Kidney epithelial cell (primary cell): Measurements from ENCODE around the gene C4orf50. TPM values are rescaled to one million over a fixed set of nuclear protein-coding genes. Genes with fewer than 3 reads are reported as not detected.
"Not testable (repeated sequence)": the region's sequence is repeated elsewhere in the genome, so short reads cannot be mapped to it uniquely, and the experiment has no call there.

Experiments
- DNase-seq: peaks from one replicate; pipeline ENCODE4 v3.0.0-alpha.2; 2010; ENCODE audit warnings: low read depth
- H3K27me3 ChIP-seq: 2 replicates; pipeline ENCODE4 v1.6.0; 2011; ENCODE audit warnings: low read length; ENCODE audit not compliant: control insufficient read depth, insufficient read depth
- H3K36me3 ChIP-seq: 2 replicates; pipeline ENCODE4 v1.5.1; 2011; ENCODE audit warnings: low read length; ENCODE audit not compliant: control insufficient read depth, insufficient read depth
- H3K4me3 ChIP-seq: 2 replicates; pipeline ENCODE4 v1.5.1; 2011; ENCODE audit warnings: low read depth, mild to moderate bottlenecking, control low read depth, low read length
- total RNA-seq: library from RNA; depleted of rRNA; stranded (reverse); fragments of >200 nt; gene quantifications from 2 replicates; pipeline ENCODE4 v1.2.3, GENCODE V29; 2015
- TF ChIP-seq, protein P1 (sequence below): IDR thresholded peaks from 2 replicates; pipeline ENCODE4 v1.5.1; 2011; ENCODE audit warnings: mild to moderate bottlenecking, moderate library complexity, low read length, control low read depth, inconsistent platforms; ENCODE audit not compliant: insufficient read depth, poor library complexity, severe bottlenecking

The C4orf50 gene
- total RNA-seq, 1 donor from 2014 or later, result not detected

DNA sequence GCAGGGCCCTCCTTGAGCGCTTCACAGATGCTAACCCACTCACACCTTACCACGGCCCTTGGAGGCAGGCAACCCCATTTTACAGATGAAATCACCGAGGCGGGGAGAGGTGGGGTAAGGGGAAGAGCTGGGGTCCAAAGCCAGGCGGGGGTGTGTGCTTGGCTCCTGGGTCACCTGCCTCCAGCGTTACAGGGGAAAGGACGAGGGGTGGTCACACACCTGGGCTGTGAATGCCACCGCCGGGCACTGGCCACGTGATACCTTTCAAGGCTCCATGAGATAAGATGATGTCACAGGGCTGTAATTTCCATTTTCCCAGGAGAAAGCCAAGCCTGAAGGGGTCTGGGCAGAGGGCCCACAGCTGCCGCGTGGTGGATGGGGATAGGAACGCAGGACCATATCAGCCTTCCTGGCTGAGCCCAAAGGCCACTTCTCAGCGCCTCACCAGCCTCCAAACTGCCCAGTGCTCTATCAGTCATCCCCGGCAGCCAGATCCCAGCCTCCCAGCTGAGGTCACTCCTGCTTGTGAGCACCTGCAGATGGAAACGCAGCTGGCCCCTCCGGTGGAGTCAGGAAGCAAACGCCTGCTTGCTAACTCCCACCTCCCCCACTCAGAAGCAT lies 62.9 kb downstream of the C4orf50 start:
- Histone ChIP-seq H3K27me3 (peaks cover 2% of the 10 kb centered on the region), H3K36me3 (no peaks in the 10 kb centered on the region), H3K4me3 (no peak overlapping the region)
- TF ChIP-seq, protein P1, sequence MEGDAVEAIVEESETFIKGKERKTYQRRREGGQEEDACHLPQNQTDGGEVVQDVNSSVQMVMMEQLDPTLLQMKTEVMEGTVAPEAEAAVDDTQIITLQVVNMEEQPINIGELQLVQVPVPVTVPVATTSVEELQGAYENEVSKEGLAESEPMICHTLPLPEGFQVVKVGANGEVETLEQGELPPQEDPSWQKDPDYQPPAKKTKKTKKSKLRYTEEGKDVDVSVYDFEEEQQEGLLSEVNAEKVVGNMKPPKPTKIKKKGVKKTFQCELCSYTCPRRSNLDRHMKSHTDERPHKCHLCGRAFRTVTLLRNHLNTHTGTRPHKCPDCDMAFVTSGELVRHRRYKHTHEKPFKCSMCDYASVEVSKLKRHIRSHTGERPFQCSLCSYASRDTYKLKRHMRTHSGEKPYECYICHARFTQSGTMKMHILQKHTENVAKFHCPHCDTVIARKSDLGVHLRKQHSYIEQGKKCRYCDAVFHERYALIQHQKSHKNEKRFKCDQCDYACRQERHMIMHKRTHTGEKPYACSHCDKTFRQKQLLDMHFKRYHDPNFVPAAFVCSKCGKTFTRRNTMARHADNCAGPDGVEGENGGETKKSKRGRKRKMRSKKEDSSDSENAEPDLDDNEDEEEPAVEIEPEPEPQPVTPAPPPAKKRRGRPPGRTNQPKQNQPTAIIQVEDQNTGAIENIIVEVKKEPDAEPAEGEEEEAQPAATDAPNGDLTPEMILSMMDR, result no peak
- no peak for DNase-seq

DNA sequence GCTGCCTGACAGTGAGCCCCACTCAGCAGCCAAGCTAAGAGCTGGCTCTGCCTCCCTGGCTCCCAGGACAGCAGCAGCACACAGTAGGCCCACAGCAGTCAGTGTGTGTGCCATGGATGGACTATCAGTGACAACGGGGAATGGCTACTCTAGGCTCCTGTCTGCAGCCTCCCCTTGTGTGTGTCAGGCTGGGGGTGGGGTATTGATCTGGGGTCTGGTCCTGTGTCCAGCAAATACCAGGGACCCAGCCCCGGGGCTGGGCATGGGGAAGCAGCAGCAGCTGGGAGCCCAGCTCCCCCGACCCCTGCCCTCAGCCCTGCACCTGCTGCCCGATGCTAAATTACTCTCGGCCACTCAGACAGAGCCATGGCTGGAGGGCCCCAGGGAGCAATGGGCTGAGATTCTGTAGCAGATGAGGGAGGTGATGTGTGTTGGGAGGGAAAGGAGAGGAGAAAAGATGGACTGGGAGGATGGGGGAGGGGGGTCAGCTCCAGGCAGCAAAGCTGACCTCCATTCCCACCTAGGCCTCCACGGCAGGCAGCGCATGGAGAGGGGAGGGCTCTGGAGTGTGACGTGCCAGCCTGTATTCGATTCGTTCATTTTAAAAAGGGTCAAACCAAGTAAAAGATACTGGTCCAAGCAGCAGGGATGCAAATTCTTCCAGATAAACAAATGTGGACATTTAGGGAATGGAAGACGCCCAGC lies 64.0 kb downstream of the C4orf50 start:
- Histone ChIP-seq H3K27me3 (peaks cover 2% of the 10 kb centered on the region), H3K4me3 (no peak overlapping the region), H3K36me3 (no peaks in the 10 kb centered on the region)
- TF ChIP-seq, protein P1, result no peak
- no peak for DNase-seq

DNA sequence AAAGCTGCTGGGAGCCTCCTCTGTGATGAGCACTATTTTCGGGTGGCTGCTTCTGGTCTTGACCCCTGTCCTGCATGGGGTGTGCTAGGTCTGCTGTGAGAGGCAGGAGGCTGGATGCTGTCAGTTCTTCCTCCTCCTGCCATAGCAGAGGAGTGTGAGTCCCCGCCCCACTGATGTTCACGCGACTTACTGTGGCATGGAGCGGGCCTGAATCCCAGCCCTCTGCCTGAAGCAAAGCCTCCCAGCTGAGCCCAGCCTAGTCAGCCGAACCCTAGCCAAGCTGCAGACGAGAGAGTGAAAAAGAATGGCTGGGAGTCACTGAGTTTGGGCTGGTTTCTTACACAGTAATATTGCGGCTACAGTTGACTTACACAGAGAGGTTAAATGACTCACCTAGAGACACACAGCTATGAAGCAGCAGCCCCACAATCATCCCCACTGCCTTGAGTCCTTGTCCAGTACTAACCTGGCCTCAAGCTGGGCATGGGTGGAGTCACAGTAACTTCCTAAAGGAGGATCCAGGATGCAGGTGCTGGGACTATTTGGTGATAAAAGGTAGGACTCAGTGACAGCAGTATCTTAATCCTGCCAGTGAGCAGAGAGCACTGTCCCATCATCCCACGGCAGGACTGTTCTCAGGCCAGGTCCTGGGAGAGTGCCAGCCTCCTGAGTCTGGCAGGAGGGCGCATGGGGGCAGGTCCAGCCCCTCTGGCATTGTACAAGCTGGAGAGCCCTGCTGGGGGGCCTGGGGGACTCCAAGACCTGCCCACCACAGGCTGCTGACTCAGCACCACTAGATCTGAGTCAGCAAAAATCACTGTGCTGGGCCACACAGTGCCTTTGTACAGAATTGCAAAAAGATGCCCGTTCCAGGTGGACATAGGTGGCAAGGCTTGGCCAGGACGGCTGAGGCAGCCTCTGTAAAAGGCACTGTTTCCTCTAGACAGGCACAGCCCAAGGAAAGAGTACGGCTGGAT lies 65.0 kb downstream of the C4orf50 start:
- no peak for DNase-seq
- TF ChIP-seq, protein P1, result no peak

DNA sequence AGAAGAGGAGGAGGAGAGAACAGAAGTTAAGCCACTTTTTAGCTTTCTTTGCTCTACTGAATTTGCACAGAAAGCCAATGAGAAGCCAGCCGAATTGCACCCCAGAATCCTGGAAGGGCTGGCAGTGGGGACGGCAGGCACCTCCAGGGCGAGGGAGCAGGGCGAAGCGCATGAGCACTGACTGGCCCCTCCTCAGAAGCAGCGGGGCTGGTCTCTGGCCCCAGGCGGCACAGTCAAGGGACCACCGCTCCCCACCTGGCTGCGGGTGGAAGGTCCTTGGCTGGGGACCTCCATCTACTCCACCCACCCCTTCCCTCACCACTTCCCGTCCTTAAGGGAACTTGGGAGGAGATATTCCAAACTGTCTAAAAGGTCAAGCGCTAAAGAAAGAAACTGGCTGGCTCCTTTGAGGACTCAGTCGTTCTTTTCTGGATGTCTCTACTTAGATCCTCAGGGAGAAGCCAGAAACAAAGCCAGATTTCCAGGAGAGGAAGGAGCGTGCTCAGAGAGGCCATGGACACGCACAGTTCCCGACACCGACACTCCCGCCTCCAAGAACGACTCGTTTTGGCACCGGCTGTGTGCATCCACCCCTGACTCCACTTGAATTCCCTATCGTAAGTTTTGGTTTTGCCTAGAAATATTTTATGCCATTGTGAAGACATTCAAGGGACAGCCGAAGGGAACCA lies 65.8 kb downstream of the C4orf50 start:
- H3K36me3 ChIP-seq, result no peaks in the 10 kb centered on the region
- H3K4me3 ChIP-seq, result no peak overlapping the region
- TF ChIP-seq, protein P1, result no peak

More for the DNA sequence above, 65.0 kb downstream of the C4orf50 start:
- H3K36me3 ChIP-seq, result no peaks in the 10 kb centered on the region
- peaks cover 2% of the 10 kb centered on the region for H3K27me3 ChIP-seq
- H3K4me3 ChIP-seq, result no peak overlapping the region

DNA sequence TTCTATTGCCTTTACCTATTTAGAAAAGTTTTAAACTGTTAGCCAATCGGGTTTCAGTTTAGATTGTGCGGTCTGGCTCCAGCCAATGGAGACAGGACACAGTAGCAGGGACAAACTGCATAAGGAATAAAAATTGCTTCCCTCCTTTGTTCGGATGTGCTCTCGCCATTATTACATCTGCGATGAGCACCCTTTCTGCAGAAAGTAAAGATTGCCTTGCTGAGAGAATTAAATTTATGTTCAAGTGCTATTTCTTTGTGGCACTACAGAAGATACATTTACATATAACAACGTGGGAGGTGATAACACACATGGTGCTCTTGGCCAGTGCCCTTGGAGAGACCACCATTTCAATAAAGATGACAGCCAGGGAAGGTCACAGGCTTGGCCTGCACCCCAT lies 71.6 kb downstream of the C4orf50 start:
- not testable (repeated sequence) for DNase-seq, H3K4me3 ChIP-seq, H3K27me3 ChIP-seq, H3K36me3 ChIP-seq

More for the DNA sequence above, 65.8 kb downstream of the C4orf50 start:
- peaks cover 2% of the 10 kb centered on the region for H3K27me3 ChIP-seq
- no peak for DNase-seq
